Thyroid gland (tissue), 4 donors: ENCODE data around the gene GRAMD1B.

Experiments
- CTCF ChIP-seq, 6 experiments: fragments of 200-600 bp in 3 of 6; fragments of 450-650 bp in 3 of 6; sonication (generic) in 3 of 6; IDR thresholded peaks; one replicate each; pipeline ENCODE4 v1.5.1; 2016 to 2019; ENCODE audit warnings: antibody characterized with exemption in 6 of 6, mild to moderate bottlenecking in 2 of 6, inconsistent platforms in 1 of 6, moderate library complexity in 1 of 6
- POLR2A ChIP-seq, 2 donors: fragments of 450-650 bp; IDR thresholded peaks; one replicate each; pipeline ENCODE4 v1.6.1; 2017; ENCODE audit warnings: antibody characterized with exemption in 2 of 2, mild to moderate bottlenecking in 2 of 2, moderate library complexity in 1 of 2

GRCh38 chr11:123594188-123594901 lies 164.3 kb downstream of the GRAMD1B start:
- no peak for TF ChIP-seq CTCF (IDR thresholded peaks at IDR 0.05)
- TF ChIP-seq POLR2A (IDR thresholded peaks at IDR 0.05), result no peak
